Stimulated activated CD8-positive, alpha-beta memory T cell treated with anti-CD3 and anti-CD28 coated beads, Interleukin-15, amount 100 ng/mL, for 1 hour (primary cell): ENCODE measurements around the gene ATG14.
"Not testable (repeated sequence)": the region's sequence is repeated elsewhere in the genome, so short reads cannot be mapped to it uniquely, and the experiment has no call there.

ENCODE experiments used
- DNase-seq: peaks from one replicate; pipeline ENCODE4 v3.0.0-alpha.2; 2020; ENCODE audit warnings: low read depth

The ATG14 gene

GRCh38 chr14:55350461-55350860 is 61.2 kb downstream of the ATG14 start:
- DNase-seq = no peak

GRCh38 chr14:55349565-55349964 is 62.1 kb downstream of the ATG14 start:
- no peak for DNase-seq

GRCh38 chr14:55348766-55349453 is 62.7 kb downstream of the ATG14 start:
- no peak for DNase-seq

GRCh38 chr14:55347748-55348147 is 63.9 kb downstream of the ATG14 start:
- DNase-seq = no peak

- no peak for DNase-seq
Measured at GRCh38 chr14:55347040-55347439, 64.6 kb downstream of the ATG14 start.

GRCh38 chr14:55344582-55345163 is 67.0 kb downstream of the ATG14 start:
- not testable (repeated sequence) for DNase-seq

- no peak for DNase-seq
Measured at GRCh38 chr14:55341781-55342180, 69.8 kb downstream of the ATG14 start.

GRCh38 chr14:55340482-55340881 is 71.1 kb downstream of the ATG14 start:
- no peak for DNase-seq

- DNase-seq = no peak
Measured at GRCh38 chr14:55339770-55340169, 71.9 kb downstream of the ATG14 start.

GRCh38 chr14:55336691-55337090 is 74.9 kb downstream of the ATG14 start:
- no peak for DNase-seq

GRCh38 chr14:55336162-55336561 is 75.5 kb downstream of the ATG14 start:
- no peak for DNase-seq

GRCh38 chr14:55333711-55334485 is 77.7 kb downstream of the ATG14 start:
- DNase-seq = no peak

- no peak for DNase-seq
Measured at GRCh38 chr14:55332654-55333570, 78.7 kb downstream of the ATG14 start.

GRCh38 chr14:55329999-55330710 is 81.5 kb downstream of the ATG14 start:
- no peak for DNase-seq

- DNase-seq = no peak
Measured at GRCh38 chr14:55328317-55328716, 83.3 kb downstream of the ATG14 start.

- no peak for DNase-seq
Measured at GRCh38 chr14:55327179-55327578, 84.5 kb downstream of the ATG14 start.

- DNase-seq = no peak
Measured at GRCh38 chr14:55324812-55325211, 86.8 kb downstream of the ATG14 start.

- DNase-seq = no peak
Measured at GRCh38 chr14:55323910-55324309, 87.7 kb downstream of the ATG14 start.

GRCh38 chr14:55318694-55319093 is 92.9 kb downstream of the ATG14 start:
- DNase-seq = no peak

- no peak for DNase-seq
Measured at GRCh38 chr14:55317542-55318306, 93.9 kb downstream of the ATG14 start.

- DNase-seq = no peak
Measured at GRCh38 chr14:55316564-55316963, 95.1 kb downstream of the ATG14 start.
